Left ventricle myocardium inferior (tissue), 1 donor: ENCODE results near the gene DNAH8. TPM values are rescaled to one million over a fixed set of nuclear protein-coding genes. Genes with fewer than 3 reads are reported as not detected.

ENCODE experiments used
- DNase-seq: peaks from one replicate; pipeline ENCODE4 v3.0.0-alpha.2; 2020
- H3K27ac ChIP-seq: fragments of 200-600 bp; replicated peaks from 2 replicates; pipeline ENCODE4 v1.8.0; 2021
- H3K27me3 ChIP-seq: fragments of 200-600 bp; 2 replicates; pipeline ENCODE4 v1.8.0; 2021; ENCODE audit warnings: low read depth
- H3K36me3 ChIP-seq: fragments of 200-600 bp; 2 replicates; pipeline ENCODE4 v1.8.0; 2021
- H3K4me1 ChIP-seq: fragments of 200-600 bp; 2 replicates; pipeline ENCODE4 v1.8.0; 2021
- H3K4me3 ChIP-seq: fragments of 200-600 bp; 2 replicates; pipeline ENCODE4 v1.8.0; 2021; ENCODE audit warnings: mild to moderate bottlenecking, moderate library complexity
- H3K9me3 ChIP-seq: fragments of 200-600 bp; replicated peaks from 2 replicates; pipeline ENCODE4 v1.8.0; 2021
- intact Hi-C: fragments of 100-400 bp; cut with micrococcal nuclease; formaldehyde crosslinking; loops from one replicate; pipeline ENCODE4 v1.11.0; 2022
- total RNA-seq: library from RNA; stranded (reverse); fragmentation: NEBNext Ultra II Directional; extraction: Animal tissue kit (Norgen Biotek cat#: 25700); gene quantifications from one replicate; pipeline ENCODE4 v1.2.1, GENCODE V29; 2021
- TF ChIP-seq, protein P1 (sequence below): fragments of 200-600 bp; IDR thresholded peaks from 2 replicates; pipeline ENCODE4 v1.8.0; 2021; ENCODE audit warnings: antibody characterized with exemption, mild to moderate bottlenecking, borderline replicate concordance
- donor health status: DM: no; HTN: yes; CAD: no; lungs with severe emphysema.

Gene DNAH8
- total RNA-seq, 1 donor from 2014 or later = 0.03 TPM

DNA sequence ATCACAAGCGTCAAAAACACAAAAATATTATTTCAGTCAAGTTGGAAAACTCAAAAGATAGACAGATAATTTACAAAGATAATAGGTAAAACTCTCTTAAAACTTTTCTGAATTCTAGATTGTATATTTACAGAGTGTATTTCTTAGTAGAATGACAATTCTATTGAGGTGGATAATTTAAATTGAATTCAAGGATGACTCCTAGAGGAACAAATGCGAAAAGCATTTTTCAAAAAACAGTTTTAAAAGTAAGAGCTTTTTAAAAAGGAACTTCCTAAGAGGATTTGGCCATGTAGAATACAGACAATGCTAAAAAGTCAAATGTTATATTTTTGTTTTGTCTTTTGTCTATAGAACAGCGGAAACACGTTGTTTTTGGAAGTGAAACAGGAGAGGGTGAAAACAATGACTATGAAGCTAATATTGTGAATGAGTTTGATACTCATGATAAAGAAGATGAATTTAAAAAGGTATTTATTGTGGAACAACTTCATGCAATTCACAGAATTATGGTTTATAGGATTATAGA is 90.1 kb downstream of the DNAH8 start:
- Histone ChIP-seq H3K27me3 (peaks cover 86% of the 10 kb centered on the region), H3K4me1 (no peaks in the 10 kb centered on the region), H3K4me3 (no peak overlapping the region), H3K36me3 (no peaks in the 10 kb centered on the region), H3K9me3 (no peaks in the 10 kb centered on the region), H3K27ac (no peak overlapping the region)
- TF ChIP-seq, protein P1, sequence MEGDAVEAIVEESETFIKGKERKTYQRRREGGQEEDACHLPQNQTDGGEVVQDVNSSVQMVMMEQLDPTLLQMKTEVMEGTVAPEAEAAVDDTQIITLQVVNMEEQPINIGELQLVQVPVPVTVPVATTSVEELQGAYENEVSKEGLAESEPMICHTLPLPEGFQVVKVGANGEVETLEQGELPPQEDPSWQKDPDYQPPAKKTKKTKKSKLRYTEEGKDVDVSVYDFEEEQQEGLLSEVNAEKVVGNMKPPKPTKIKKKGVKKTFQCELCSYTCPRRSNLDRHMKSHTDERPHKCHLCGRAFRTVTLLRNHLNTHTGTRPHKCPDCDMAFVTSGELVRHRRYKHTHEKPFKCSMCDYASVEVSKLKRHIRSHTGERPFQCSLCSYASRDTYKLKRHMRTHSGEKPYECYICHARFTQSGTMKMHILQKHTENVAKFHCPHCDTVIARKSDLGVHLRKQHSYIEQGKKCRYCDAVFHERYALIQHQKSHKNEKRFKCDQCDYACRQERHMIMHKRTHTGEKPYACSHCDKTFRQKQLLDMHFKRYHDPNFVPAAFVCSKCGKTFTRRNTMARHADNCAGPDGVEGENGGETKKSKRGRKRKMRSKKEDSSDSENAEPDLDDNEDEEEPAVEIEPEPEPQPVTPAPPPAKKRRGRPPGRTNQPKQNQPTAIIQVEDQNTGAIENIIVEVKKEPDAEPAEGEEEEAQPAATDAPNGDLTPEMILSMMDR = no peak
- intact Hi-C loops = no loop called here
- DNase-seq = no peak

DNA sequence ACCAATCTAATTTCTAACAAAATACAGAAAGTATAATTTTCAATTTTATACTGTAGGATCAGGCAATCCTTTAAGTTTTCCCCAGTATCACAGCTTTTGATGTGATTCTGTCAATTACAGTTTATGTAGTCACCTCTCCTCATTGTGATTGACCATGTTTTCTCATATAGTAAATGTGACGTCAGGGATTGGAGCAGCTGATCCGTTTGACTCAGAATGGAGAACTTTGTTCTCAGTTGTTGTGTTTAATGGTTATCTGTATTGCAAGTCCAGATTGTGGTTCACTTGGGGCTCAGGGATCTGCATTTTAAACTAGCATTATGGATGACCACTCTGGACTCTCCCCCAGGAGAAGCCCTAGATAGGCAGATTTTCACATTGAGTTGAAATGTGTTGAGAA is 90.6 kb downstream of the DNAH8 start:
- TF ChIP-seq, protein P1 = no peak
- no peak for DNase-seq
- Histone ChIP-seq H3K36me3 (no peaks in the 10 kb centered on the region), H3K9me3 (no peaks in the 10 kb centered on the region), H3K4me3 (no peak overlapping the region), H3K27ac (no peak overlapping the region), H3K27me3 (peaks cover 86% of the 10 kb centered on the region), H3K4me1 (no peaks in the 10 kb centered on the region)
- intact Hi-C loops = no loop called here

DNA sequence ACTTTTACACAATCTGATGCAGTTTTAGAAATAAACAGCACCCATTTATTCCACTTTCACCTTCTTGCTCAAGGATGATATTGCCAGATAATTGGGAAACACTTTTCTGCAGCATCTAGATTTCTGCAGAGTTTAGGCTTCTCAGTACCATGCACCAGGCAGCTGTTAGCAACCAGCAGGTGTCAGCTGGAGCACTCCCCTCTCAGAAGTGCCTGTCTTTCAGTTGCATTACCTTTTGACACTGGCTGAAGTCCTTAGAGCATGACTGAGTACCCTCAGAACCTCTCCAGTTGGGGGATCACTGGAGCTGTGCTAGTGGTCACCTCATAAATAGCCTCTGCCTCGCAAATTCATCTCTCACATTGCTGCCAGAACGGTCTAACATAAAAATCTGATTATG is 91.2 kb downstream of the DNAH8 start:
- H3K27ac ChIP-seq = no peak overlapping the region
- intact Hi-C loops = no loop called here
- TF ChIP-seq, protein P1 = no peak
- H3K9me3 ChIP-seq = no peaks in the 10 kb centered on the region
- no peaks in the 10 kb centered on the region for H3K4me1 ChIP-seq
- no peak overlapping the region for H3K4me3 ChIP-seq
- DNase-seq = no peak
- H3K27me3 ChIP-seq = peaks cover 86% of the 10 kb centered on the region
- H3K36me3 ChIP-seq = no peaks in the 10 kb centered on the region

DNA sequence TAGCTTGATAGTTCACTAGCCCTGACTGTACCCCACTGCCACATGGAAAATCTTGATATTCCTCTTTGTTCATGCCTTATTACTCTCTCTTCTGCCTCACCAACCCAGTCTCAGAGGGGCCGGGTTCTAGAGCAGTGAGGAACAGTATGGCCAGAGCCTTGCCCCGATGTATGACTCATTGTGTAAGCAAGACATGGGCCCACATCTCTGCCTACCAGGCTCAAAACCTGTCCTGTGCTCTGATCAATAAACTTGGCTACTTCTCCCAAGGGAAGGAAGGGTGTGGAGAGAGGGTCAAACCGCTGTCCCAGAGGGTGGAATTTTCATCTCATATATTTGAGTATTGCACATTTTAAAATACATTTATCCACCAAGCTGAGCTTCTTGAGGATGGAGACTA is 91.7 kb downstream of the DNAH8 start:
- H3K36me3 ChIP-seq = no peaks in the 10 kb centered on the region
- H3K4me1 ChIP-seq = no peaks in the 10 kb centered on the region
- no peak for DNase-seq
- H3K4me3 ChIP-seq = no peak overlapping the region
- no peak overlapping the region for H3K27ac ChIP-seq
- H3K27me3 ChIP-seq = peaks cover 86% of the 10 kb centered on the region
- TF ChIP-seq, protein P1 = no peak
- H3K9me3 ChIP-seq = no peaks in the 10 kb centered on the region
- intact Hi-C loops = no loop called here

DNA sequence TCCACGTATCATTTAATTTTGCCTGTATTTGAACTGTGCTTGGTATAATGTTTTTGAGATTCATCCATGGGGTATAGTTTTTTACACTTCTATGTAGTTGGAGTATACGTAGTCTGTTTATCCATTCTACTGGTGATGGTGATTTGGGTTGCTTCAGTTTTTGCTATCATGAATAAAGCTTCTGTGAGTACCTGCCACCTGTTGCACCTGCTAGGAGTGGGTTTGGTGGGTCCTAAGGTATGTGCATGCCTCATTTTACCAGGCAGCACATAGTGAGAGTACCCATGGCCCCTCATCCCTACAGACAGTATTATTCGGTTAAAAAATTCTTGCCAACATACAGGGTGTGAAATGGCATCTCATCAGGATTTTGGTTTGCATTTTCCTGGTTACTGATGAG is 92.9 kb downstream of the DNAH8 start:
- intact Hi-C loops = no loop called here
- no peak for DNase-seq

More for the DNA sequence above, 92.9 kb downstream of the DNAH8 start:
- TF ChIP-seq, protein P1 = no peak
- Histone ChIP-seq H3K4me3 (no peak overlapping the region), H3K4me1 (no peaks in the 10 kb centered on the region), H3K9me3 (no peaks in the 10 kb centered on the region), H3K36me3 (no peaks in the 10 kb centered on the region), H3K27me3 (peaks cover 86% of the 10 kb centered on the region), H3K27ac (no peak overlapping the region)
